Measurements from ENCODE around the gene ELANE.
"Not testable (repeated sequence)": the region's sequence is repeated elsewhere in the genome, so short reads cannot be mapped to it uniquely, and the experiment has no call there.

The ELANE gene

GRCh38 chr19:843180-843835 is 8.8 kb upstream of the ELANE start:
- DNase-seq, result peak; percentile 15

GRCh38 chr19:843836-844545 is 8.1 kb upstream of the ELANE start:
- DNase-seq, result no peak

- DNase-seq, result no peak
These were observed 7.5 kb upstream of the ELANE start for GRCh38 chr19:844546-844971.

GRCh38 chr19:845707-846521 is 6.2 kb upstream of the ELANE start:
- DNase-seq, result no peak

- DNase-seq, result no peak
These were observed 3.6 kb upstream of the ELANE start for GRCh38 chr19:848386-848921.

GRCh38 chr19:849195-849594 is 2.9 kb upstream of the ELANE start:
- not testable (repeated sequence) for DNase-seq

GRCh38 chr19:850221-850978 is 1.7 kb upstream of the ELANE start:
- no peak for DNase-seq

GRCh38 chr19:850979-851335 is 1.1 kb upstream of the ELANE start:
- DNase-seq, result no peak

- no peak for DNase-seq
These were observed 997 bp downstream of the ELANE start for GRCh38 chr19:853014-853585.

GRCh38 chr19:853614-854220 is 1.6 kb downstream of the ELANE start:
- DNase-seq, result not testable (repeated sequence)

- DNase-seq, result no peak
These were observed 2.4 kb downstream of the ELANE start for GRCh38 chr19:854549-854948.

GRCh38 chr19:855142-855541 is 3.0 kb downstream of the ELANE start:
- no peak for DNase-seq

- DNase-seq, result no peak
These were observed 3.5 kb downstream of the ELANE start for GRCh38 chr19:855566-856120.

- DNase-seq, result no peak
These were observed 6.2 kb downstream of the ELANE start for GRCh38 chr19:858284-858683.

GRCh38 chr19:858868-859843 is 7.1 kb downstream of the ELANE start, which contains the start of gene CFD:
Gene CFD (plus strand): TSS chr19:859664. CDS start chr19:859690, 26 bp downstream.
- DNase-seq, result no peak

GRCh38 chr19:861141-861755 is 9.1 kb downstream of the ELANE start:
- no peak for DNase-seq

- DNase-seq, result peak; percentile 60
These were observed 9.9 kb downstream of the ELANE start for GRCh38 chr19:861756-862580.

GRCh38 chr19:862581-863314 is 10.6 kb downstream of the ELANE start:
- peak; percentile 80 for DNase-seq
